CD4-positive, alpha-beta memory T cell (primary cell): Measurements from ENCODE around the gene TMBIM1. TPM values are rescaled to one million over a fixed set of nuclear protein-coding genes. Genes with fewer than 3 reads are reported as not detected.

ENCODE experiments used
- CTCF ChIA-PET: fragments of 350-600 bp; sonication (Branson Sonifier 250); formaldehyde crosslinking; loops from one replicate; lab custom pipeline; 2021; ENCODE audit warnings: inconsistent platforms; ENCODE audit not compliant: partially characterized antibody; lab: Charles Lee
- POLR2A ChIA-PET: fragments of 350-600 bp; sonication (Branson Sonifier 250); formaldehyde crosslinking; loops from one replicate; lab custom pipeline; 2021; ENCODE audit not compliant: partially characterized antibody; lab: Charles Lee
- DNase-seq, 5 donors: peaks; one replicate each; pipeline versions ENCODE4 v3.0.0 to v3.0.0-alpha.2; 2020 to 2022; ENCODE audit warnings: mixed read lengths in 1 of 5
- H3K27ac ChIP-seq: one replicate; pipeline ENCODE4 v1.7.0; 2013; ENCODE audit warnings: low read depth, low read length
- H3K27me3 ChIP-seq: 2 replicates; pipeline ENCODE4 v1.7.0; 2013; ENCODE audit warnings: mild to moderate bottlenecking, low read length, moderate library complexity; ENCODE audit not compliant: insufficient read depth
- H3K36me3 ChIP-seq: 2 replicates; pipeline ENCODE4 v1.7.0; 2013; ENCODE audit warnings: mild to moderate bottlenecking, low read length, moderate library complexity; ENCODE audit not compliant: insufficient read depth
- H3K4me1 ChIP-seq: 2 replicates; pipeline ENCODE4 v1.7.0; 2013; ENCODE audit warnings: mild to moderate bottlenecking, low read length, moderate library complexity; ENCODE audit not compliant: insufficient read depth
- H3K4me3 ChIP-seq, 2 donors: one replicate each; pipeline ENCODE4 v1.7.0; 2013; ENCODE audit warnings: low read length in 2 of 2, mild to moderate bottlenecking in 1 of 2
- H3K9me3 ChIP-seq, 2 donors: one replicate each; pipeline ENCODE4 v1.7.0; 2013; ENCODE audit warnings: low read length in 2 of 2, control low read depth in 1 of 2; ENCODE audit not compliant: control insufficient read depth in 1 of 2
- H3K27ac Mint-ChIP-seq, 7 donors: one replicate each; pipeline ENCODE4 v1.8.0; 2020 to 2021; ENCODE audit warnings: mixed read lengths in 7 of 7, mild to moderate bottlenecking in 6 of 7, inconsistent platforms in 3 of 7, moderate library complexity in 3 of 7
- H3K27me3 Mint-ChIP-seq, 2 donors: one replicate each; pipeline ENCODE4 v1.8.0; 2020 to 2021; ENCODE audit warnings: mixed read lengths in 2 of 2
- H3K36me3 Mint-ChIP-seq, 2 donors: one replicate each; pipeline ENCODE4 v1.8.0; 2020 to 2021; ENCODE audit warnings: mixed read lengths in 2 of 2, inconsistent platforms in 1 of 2, mild to moderate bottlenecking in 1 of 2
- H3K4me1 Mint-ChIP-seq, 4 donors: one replicate each; pipeline ENCODE4 v1.8.0; 2020 to 2021; ENCODE audit warnings: mixed read lengths in 4 of 4, mild to moderate bottlenecking in 1 of 4
- H3K4me3 Mint-ChIP-seq, 8 donors: one replicate each; pipeline ENCODE4 v1.8.0; 2020 to 2021; ENCODE audit warnings: mixed read lengths in 8 of 8, mild to moderate bottlenecking in 7 of 8, moderate library complexity in 6 of 8, inconsistent platforms in 3 of 8
- H3K9me3 Mint-ChIP-seq, 8 donors: one replicate each; pipeline ENCODE4 v1.8.0; 2020 to 2021; ENCODE audit warnings: mixed read lengths in 8 of 8, mild to moderate bottlenecking in 5 of 8, inconsistent platforms in 3 of 8, moderate library complexity in 1 of 8
- intact Hi-C: fragments of 100-400 bp; cut with micrococcal nuclease; formaldehyde crosslinking; loops from one replicate; pipeline ENCODE4 v1.15.1; 2023
- polyA plus RNA-seq, 2 donors: library from polyadenylated mRNA; unstranded; fragments of 300-500 nt; fragmentation: Illumina TruSeq; gene quantifications; one replicate each; pipeline ENCODE4 v1.2.3, GENCODE V29; 2021
- total RNA-seq, 2 experiments: library from RNA; stranded (reverse); gene quantifications; one replicate each; pipeline ENCODE4 v1.2.3, GENCODE V29; 2021

Gene TMBIM1
- total and polyA plus RNA-seq, 4 experiments from 2014 or later: 140 to 220 (median 160) TPM

GRCh38 chr2:218255446-218255845 lies 36.9 kb downstream of the TMBIM1 start:
- peaks cover 7 to 18% (median 14%) of the 10 kb centered on the region in 4 donors for H3K4me1 Mint-ChIP-seq
- Histone ChIP-seq H3K4me1 (peaks cover 10% of the 10 kb centered on the region), H3K4me3 (no peak overlapping the region), H3K9me3 (no peaks in the 10 kb centered on the region), H3K36me3 (peaks cover 55% of the 10 kb centered on the region), H3K27me3 (no peaks in the 10 kb centered on the region), H3K27ac (no peak overlapping the region)
- ChIA-PET POLR2A (interaction anchor here (1.0 to 2.0 kb wide), 2 partner anchors 26 to 70 kb away, joined by 3 to 9 read pairs; no protein-coding TSS in a partner anchor), CTCF (interaction anchor here (0.7 to 10.5 kb wide), 7 partner anchors 12 to 71 kb away, joined by 3 to 157 read pairs (median 11); partner anchors contain the start of genes AAMP and PNKD)
- peak overlapping the region in 2 of 7 donors; percentile 25 to 88 for H3K27ac Mint-ChIP-seq
- no peaks in the 10 kb centered on the region for H3K9me3 Mint-ChIP-seq
- no peak for DNase-seq
- H3K4me3 Mint-ChIP-seq: peak overlapping the region in 1 of 8 donors; percentile 16
- H3K27me3 Mint-ChIP-seq: no peaks in the 10 kb centered on the region
- peaks cover 40 to 64% of the 10 kb centered on the region in 2 donors for H3K36me3 Mint-ChIP-seq
- intact Hi-C loops: no loop called here

GRCh38 chr2:218253232-218253625 lies 39.1 kb downstream of the TMBIM1 start:
- no peaks in the 10 kb centered on the region for H3K27me3 ChIP-seq
- CTCF ChIA-PET: interaction anchor here (1.0 to 10.5 kb wide), 9 partner anchors 8 to 86 kb away, joined by 3 to 157 read pairs (median 5); partner anchors contain the start of genes AAMP, CXCR1 and PNKD
- H3K36me3 ChIP-seq: peaks cover 76% of the 10 kb centered on the region
- intact Hi-C loops: no loop called here
- peaks cover 11 to 25% (median 13%) of the 10 kb centered on the region in 4 donors for H3K4me1 Mint-ChIP-seq
- POLR2A ChIA-PET: interaction anchor here (0.9 to 1.9 kb wide), 3 partner anchors 22 to 35 kb away, joined by 3 to 6 read pairs (median 4); no protein-coding TSS in a partner anchor
- no peaks in the 10 kb centered on the region for H3K9me3 ChIP-seq
- no peak overlapping the region for H3K27ac ChIP-seq
- peaks cover 56 to 84% of the 10 kb centered on the region in 2 donors for H3K36me3 Mint-ChIP-seq
- H3K9me3 Mint-ChIP-seq: no peaks in the 10 kb centered on the region
- H3K4me1 ChIP-seq: peaks cover 10% of the 10 kb centered on the region
- no peak overlapping the region for H3K4me3 Mint-ChIP-seq
- no peak for DNase-seq
- H3K27me3 Mint-ChIP-seq: no peaks in the 10 kb centered on the region
- no peak overlapping the region for H3K4me3 ChIP-seq
- H3K27ac Mint-ChIP-seq: peak overlapping the region in 5 of 7 donors; percentile 17 to 53 (median 48)

DNA sequence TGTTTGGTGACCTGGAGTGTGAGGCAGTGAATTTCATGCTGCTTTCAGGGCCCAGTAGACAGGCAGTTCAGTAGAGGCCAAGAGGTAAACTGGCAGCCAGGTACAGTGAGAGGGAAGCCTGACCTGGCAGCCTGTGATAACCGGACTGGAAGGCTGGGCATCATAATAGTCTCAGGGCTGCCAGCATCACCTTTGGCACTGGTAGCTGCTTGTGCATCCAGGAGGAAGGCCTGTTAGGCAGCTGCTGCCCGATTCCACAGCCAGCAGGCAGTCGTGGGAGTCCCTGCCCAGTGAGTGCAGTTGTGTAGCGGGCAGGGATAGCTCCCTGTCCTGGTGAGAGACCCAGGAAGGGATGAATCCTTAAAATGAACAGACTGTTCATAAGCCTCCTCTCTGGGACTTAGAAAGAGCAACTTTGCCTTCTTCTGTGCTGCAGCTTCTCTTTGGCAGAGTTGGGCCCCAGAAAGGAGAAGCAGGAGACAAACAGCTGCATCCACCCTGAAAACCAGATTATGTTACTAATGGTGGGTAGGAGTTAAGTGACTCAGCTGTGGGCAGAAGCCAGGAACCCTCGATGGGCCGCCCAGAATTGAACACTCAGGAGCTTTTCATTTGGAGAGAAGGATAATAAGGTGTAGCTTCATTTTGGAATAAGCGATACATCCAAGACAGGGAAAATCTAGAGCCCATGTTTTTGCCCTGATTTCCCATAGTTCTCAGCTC lies 39.6 kb downstream of the TMBIM1 start:
- peaks cover 60 to 88% of the 10 kb centered on the region in 2 donors for H3K36me3 Mint-ChIP-seq
- DNase-seq: no peak
- peaks cover 82% of the 10 kb centered on the region for H3K36me3 ChIP-seq
- H3K9me3 ChIP-seq: no peaks in the 10 kb centered on the region
- H3K4me3 Mint-ChIP-seq: no peak overlapping the region
- POLR2A ChIA-PET: interaction anchor here (0.9 to 1.9 kb wide), 4 partner anchors 21 to 34 kb away, joined by 3 to 6 read pairs (median 4); no protein-coding TSS in a partner anchor
- no peaks in the 10 kb centered on the region for H3K27me3 Mint-ChIP-seq
- peaks cover 9 to 22% (median 13%) of the 10 kb centered on the region in 4 donors for H3K4me1 Mint-ChIP-seq
- intact Hi-C loops: no loop called here
- H3K27ac ChIP-seq: no peak overlapping the region
- no peaks in the 10 kb centered on the region for H3K9me3 Mint-ChIP-seq
- H3K4me1 ChIP-seq: peaks cover 9% of the 10 kb centered on the region
- CTCF ChIA-PET: interaction anchor here (1.0 to 10.5 kb wide), 9 partner anchors 9 to 85 kb away, joined by 3 to 157 read pairs (median 5); partner anchors contain the start of genes AAMP, CXCR1 and PNKD
- H3K27me3 ChIP-seq: no peaks in the 10 kb centered on the region
- H3K4me3 ChIP-seq: no peak overlapping the region
- H3K27ac Mint-ChIP-seq: peak overlapping the region in 6 of 7 donors; percentile 17 to 53 (median 34)

DNA sequence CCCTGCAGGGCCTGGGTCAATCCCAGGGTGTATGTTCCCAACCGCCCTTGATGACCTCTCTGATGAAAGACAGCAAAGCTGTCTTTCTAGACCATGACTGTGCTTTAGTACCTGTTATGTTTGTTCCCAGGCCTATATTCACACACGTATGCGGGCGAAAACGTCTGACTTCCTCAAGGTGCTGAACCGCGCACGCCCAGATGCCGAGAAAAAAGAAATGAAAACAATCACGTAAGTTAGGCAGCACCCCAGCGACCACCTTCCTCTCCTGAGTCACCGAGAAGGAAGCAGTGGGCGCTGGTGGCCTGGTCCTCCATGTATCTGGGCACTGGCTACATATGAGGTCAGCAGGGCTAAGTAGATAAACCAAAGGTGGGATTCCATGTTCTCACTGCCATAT lies 42.6 kb downstream of the TMBIM1 start:
- Histone ChIP-seq H3K4me1 (no peaks in the 10 kb centered on the region), H3K9me3 (no peaks in the 10 kb centered on the region), H3K27ac (no peak overlapping the region), H3K27me3 (no peaks in the 10 kb centered on the region), H3K4me3 (no peak overlapping the region), H3K36me3 (peaks cover 95% of the 10 kb centered on the region)
- Mint-ChIP-seq H3K36me3 (peaks cover 64 to 86% of the 10 kb centered on the region in 2 donors), H3K27me3 (no peaks in the 10 kb centered on the region), H3K4me3 (peak overlapping the region in 1 of 8 donors; percentile 14), H3K4me1 (peaks cover 0 to 6% (median 6%) of the 10 kb centered on the region in 4 donors), H3K27ac (peak overlapping the region in 5 of 7 donors; percentile 35 to 83 (median 43)), H3K9me3 (no peaks in the 10 kb centered on the region)
- ChIA-PET CTCF (no interaction called here), POLR2A (no interaction called here)
- intact Hi-C loops: no loop called here
- no peak for DNase-seq

GRCh38 chr2:218245214-218245613 lies 47.1 kb downstream of the TMBIM1 start:
- H3K4me1 ChIP-seq: peaks cover 9% of the 10 kb centered on the region
- Mint-ChIP-seq H3K4me3 (no peak overlapping the region), H3K27me3 (no peaks in the 10 kb centered on the region), H3K4me1 (peaks cover 11 to 24% (median 13%) of the 10 kb centered on the region in 4 donors), H3K36me3 (peaks cover 46 to 87% of the 10 kb centered on the region in 2 donors), H3K27ac (peak overlapping the region in 3 of 7 donors; percentile 57 to 78 (median 69)), H3K9me3 (no peaks in the 10 kb centered on the region)
- ChIA-PET POLR2A (interaction anchor here (1.2 to 2.1 kb wide), 3 partner anchors 9 to 25 kb away, joined by 3 to 9 read pairs (median 4); no protein-coding TSS in a partner anchor), CTCF (interaction anchor here (0.7 to 7.8 kb wide), 3 partner anchors 11 to 111 kb away, joined by 3 to 61 read pairs (median 4); no protein-coding TSS in a partner anchor)
- intact Hi-C loops: no loop called here
- no peak for DNase-seq
- no peak overlapping the region for H3K27ac ChIP-seq
- H3K4me3 ChIP-seq: no peak overlapping the region
- no peaks in the 10 kb centered on the region for H3K27me3 ChIP-seq
- no peaks in the 10 kb centered on the region for H3K9me3 ChIP-seq
- H3K36me3 ChIP-seq: peaks cover 93% of the 10 kb centered on the region

GRCh38 chr2:218244665-218245064 lies 47.6 kb downstream of the TMBIM1 start:
- peaks cover 10 to 20% (median 11%) of the 10 kb centered on the region in 4 donors for H3K4me1 Mint-ChIP-seq
- Histone ChIP-seq H3K4me1 (peaks cover 9% of the 10 kb centered on the region), H3K27me3 (no peaks in the 10 kb centered on the region), H3K27ac (no peak overlapping the region), H3K36me3 (peaks cover 91% of the 10 kb centered on the region), H3K9me3 (no peaks in the 10 kb centered on the region), H3K4me3 (no peak overlapping the region)
- H3K27me3 Mint-ChIP-seq: no peaks in the 10 kb centered on the region
- no peaks in the 10 kb centered on the region for H3K9me3 Mint-ChIP-seq
- peaks cover 44 to 86% of the 10 kb centered on the region in 2 donors for H3K36me3 Mint-ChIP-seq
- POLR2A ChIA-PET: interaction anchor here (1.0 to 1.4 kb wide), 3 partner anchors 9 to 25 kb away, joined by 3 to 4 read pairs (median 4); partner anchors contain the start of genes AAMP and PNKD
- peak overlapping the region in 6 of 7 donors; percentile 5 to 78 (median 60) for H3K27ac Mint-ChIP-seq
- intact Hi-C loops: no loop called here
- no peak for DNase-seq
- H3K4me3 Mint-ChIP-seq: no peak overlapping the region
- CTCF ChIA-PET: interaction anchor here (1.3 to 7.8 kb wide), 4 partner anchors 10 to 22 kb away, joined by 3 to 61 read pairs (median 6); no protein-coding TSS in a partner anchor
